ENCODE data around the gene STXBP6.
"Not testable (repeated sequence)": the region's sequence is repeated elsewhere in the genome, so short reads cannot be mapped to it uniquely, and the experiment has no call there.

STXBP6 gene

DNA sequence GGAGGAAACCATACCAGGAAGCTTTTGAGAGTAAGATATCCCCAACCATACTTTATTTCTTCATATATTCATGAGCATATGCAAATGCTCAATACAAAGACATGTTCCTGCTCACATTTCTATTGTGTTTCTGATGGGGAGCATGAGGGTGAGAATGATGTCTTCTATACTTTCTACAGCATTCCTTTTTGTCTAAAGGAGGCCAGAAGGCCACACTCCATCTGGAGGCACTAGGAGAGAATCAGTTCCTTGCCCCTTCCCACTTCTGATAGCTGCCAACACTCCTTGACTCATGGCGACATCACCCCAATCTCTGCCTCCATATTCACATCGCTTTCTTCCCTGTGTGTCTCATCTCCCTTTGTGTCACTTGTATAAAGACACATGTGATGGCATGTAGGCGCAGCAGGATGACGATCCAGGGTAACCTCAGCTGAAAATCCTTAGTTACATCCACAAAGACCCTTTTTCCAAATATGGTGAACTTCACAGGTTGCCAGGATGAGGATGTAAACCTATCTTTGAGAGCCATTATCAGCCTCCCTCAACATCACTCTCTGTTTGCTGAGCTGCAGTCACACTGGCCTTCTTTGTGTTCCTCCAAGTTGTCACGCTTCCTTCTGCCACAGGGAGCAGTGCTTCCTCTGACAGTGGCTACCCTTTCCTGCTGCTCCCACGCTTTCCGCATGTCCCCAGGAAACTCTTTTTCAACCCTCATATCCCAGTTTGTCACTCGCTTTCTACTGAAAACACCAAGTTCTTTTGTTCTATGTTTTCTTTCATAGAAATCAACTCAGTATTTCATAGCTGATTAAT, 96.9 kb downstream of the STXBP6 start:
- DNase-seq, result no peak

DNA sequence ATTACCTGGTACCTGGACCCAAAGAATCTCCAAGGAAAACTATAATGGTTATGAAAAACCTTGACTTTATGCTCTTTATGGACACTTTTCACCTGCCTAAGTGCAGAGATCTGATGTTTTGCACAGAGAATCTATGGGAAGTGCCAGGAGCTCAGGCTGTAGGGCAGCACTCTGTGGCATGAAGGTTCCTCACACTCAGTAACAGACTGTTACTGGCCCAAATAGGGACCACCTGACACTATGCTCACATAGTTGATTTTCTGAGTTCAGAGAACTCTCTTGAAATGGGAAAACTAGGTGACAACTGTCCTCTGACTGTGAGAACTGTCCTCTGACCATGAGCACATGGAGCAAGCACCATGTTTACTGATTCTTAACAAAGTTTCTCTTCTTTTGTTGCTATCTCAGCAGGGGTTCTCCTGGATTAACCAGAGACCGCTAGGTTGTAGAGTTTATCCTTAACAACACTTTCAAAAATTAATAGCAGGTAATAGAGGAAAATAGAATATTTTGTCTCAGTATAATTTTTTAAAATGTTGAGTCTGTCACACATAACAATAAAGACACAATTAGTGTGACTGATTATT, 101.6 kb downstream of the STXBP6 start:
- DNase-seq, result no peak

- DNase-seq, result no peak
Observed at GRCh38 chr14:24947131-24947530, 102.8 kb downstream of the STXBP6 start.

DNA sequence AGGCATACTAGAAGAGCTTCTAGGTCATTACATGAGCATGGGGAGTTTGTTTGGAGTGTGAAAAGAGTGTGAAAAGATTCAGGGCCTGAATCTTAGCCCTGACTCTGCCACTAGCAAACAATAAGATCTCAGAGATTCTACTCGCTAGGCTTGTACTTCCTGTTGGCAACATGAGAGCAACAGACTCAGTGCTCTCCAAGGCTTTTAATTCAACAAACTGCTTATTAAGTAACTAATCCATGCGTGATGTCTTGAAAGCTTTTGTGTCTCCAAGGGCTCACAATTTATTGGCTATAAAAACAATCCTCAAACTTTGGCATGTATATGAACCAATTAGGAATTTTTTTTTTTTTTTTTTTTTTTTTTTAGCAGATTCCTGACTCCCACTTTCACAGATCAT, 105.1 kb downstream of the STXBP6 start:
- no peak for DNase-seq

DNA sequence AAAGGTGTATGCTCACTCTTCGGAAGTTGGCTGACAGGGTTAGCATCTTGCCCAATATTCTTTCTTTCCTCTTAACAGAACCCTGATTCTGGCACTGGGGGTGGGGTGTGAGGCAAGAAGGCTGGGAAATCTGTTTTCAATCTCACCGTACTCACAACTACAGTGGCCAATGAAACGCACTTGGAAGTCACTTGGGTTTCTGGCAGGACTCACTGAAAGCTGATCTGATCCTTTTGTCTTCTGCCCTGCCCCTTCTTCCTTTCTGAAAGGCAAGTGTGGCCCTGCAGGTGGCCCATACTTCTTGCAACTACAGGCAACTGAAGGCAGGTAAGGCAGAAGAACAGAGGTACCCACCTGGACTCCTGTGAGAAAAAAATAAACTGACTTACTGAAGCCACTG, 106.9 kb downstream of the STXBP6 start:
- no peak for DNase-seq

DNA sequence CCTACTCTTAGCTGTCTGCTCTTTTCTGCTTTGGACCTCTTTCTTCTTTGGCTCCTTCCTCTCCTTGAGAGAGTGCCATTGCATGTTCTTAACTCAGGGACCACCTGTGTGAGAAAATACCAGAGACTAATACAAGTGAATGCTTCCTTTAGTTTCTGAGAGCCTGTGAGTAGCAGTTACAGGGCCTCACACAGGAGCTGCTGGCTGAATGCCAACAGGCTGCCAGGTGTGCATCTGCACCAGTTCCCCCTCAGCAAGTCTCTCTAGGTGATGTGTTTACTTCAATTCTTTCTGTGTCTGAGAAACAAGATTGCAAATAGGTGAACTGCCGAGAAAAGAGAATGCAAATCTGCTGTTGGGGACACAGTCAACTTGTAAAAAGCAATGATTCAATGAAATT, 108.2 kb downstream of the STXBP6 start:
- DNase-seq, result no peak

GRCh38 chr14:24940213-24940783, 109.6 kb downstream of the STXBP6 start:
- no peak for DNase-seq

DNA sequence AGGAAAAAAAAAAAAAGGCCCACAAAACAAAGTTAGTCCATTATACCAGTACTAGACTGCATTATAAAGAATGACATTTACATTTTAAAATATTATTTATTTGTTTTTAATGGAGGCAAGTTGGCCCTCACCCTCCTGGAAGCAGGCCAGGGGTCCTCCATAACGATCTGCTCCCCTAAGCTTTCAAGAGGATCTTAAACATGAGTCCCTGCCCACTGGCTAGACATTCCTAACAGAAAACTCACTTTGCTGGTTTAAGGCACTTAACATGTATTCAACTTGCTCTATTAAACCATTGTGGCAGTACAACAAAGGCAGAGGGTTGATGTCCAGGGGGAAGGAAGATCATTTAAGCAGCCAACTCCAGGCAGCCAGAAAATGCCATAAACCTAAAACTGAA, 111.4 kb downstream of the STXBP6 start:
- DNase-seq, result no peak

DNA sequence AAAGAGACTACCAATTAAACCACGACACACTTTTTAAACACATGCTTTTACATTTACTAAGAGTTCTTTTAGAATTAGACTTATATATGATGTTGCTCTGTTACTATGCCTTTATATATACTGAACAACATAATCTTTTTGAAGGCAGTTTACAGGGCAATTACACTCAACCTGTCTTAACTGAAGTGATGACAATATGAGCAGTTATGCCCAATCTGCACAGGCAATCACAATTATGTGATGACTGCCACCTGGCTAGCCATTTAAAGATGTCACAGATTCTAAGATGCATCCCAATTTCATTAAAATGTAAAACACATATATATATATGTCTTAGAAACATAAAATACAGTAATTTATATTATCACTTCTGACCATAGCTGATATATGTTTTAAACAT, 112.6 kb downstream of the STXBP6 start:
- no peak for DNase-seq

DNA sequence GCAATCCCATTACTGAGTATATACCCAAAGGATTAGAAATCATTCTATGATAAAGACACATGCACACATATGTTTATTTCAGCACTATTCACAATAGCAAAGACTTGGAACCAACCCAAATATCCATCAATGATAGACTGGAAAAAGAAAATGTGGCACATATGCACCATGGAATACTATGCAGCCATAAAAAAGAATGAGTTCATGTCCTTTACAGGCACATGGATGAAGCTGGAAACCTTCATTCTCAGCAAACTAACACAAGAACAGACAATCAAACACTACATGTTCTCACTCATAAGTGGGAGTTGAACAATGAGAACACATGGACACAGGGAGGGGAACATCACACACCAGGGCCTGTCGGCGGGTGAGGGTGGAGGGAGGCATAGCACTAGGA, 113.2 kb downstream of the STXBP6 start:
- not testable (repeated sequence) for DNase-seq

DNA sequence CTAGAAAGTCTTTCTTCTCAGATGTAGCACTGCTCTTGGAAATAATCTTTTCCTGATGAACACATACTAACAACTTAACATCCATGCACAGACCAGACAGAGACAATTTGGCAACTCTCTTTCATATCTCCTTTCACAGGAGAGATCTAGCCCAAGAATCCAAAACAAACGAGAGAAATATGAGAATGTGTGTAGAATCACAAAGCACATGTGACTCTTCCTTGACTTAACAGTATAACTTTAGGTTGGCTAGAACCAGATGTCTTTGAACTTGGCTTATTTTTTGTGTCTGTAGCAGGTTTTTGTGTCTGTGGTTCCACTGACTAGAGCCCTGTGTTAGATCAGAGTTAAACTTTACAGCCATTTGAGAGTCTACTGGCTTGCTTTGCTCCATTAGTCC, 114.2 kb downstream of the STXBP6 start:
- DNase-seq, result no peak

- no peak for DNase-seq
Observed at GRCh38 chr14:24928386-24928900, 121.5 kb downstream of the STXBP6 start.

GRCh38 chr14:24927809-24928208, 122.1 kb downstream of the STXBP6 start:
- DNase-seq, result no peak

DNA sequence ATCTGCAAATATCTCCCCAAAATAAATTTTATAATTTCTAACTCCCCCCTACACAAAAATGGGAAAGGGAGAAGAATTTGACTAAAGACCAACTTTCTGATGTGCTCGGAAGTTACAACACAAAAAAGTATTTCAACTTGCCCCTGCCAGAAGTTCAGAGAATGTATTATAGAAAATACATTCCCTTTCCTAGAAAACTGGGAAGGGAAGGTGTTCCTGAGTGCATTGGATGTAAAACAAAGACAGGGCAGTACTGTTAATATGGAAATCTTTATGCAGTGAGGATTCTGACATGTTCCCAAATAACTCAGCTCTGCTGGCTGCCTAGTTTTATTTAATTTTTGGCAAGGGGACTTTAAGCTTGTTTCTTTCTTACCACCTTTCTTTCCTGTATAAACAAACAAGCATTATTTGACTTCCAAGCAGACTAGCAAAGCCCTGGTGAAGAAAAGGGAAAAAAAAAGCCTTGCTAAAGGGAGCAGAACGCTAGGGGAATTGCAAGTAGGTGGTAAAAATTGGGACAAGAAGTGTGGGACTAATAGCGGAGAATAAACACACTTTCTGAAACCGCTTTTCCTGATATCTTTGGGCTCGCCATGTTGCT, 124.1 kb downstream of the STXBP6 start:
- no peak for DNase-seq

- DNase-seq, result no peak
Observed at GRCh38 chr14:24924544-24924943, 125.4 kb downstream of the STXBP6 start.

GRCh38 chr14:24921903-24922302, 128.0 kb downstream of the STXBP6 start:
- DNase-seq, result no peak

DNA sequence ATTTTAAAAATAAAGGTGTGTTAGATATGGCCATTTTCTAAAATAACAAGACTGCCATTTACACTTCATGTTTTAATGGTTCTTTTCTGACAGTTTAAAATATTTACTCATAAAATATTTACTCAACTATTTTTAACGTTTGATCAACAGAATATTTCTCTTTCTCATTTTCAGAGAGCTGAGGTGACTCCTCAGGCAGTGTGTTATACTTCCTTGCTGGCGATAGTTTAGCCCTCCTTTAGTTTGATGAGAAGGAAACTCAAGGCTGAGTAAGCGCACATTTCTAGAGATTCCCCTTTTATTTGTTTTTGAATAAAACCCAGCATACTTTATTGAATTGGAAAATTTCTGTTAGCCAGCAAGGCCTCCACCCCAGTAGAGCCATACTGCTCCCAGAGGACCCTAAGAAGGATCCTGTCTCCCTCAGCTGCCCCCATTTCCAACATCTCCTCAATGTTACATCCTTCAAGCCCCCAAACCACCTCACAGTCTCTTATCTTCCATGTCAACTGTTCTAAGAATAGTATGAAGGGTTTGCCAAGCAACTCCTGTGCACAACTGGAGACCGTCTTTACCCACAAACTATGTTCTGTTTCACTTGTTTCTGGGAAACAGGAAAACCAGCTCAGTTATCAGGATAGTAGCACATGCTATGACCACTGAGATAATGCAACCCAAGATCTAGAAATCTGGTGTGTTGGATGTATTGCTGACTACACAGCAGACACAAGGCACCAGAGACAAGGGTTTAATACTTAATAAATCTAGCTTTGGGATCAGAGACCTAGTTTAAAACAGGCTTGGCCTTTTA, 129.5 kb downstream of the STXBP6 start:
- DNase-seq, result no peak

- DNase-seq, result no peak
Observed at GRCh38 chr14:24918822-24919221, 131.1 kb downstream of the STXBP6 start.

GRCh38 chr14:24915958-24916595, 133.9 kb downstream of the STXBP6 start:
- DNase-seq, result no peak

DNA sequence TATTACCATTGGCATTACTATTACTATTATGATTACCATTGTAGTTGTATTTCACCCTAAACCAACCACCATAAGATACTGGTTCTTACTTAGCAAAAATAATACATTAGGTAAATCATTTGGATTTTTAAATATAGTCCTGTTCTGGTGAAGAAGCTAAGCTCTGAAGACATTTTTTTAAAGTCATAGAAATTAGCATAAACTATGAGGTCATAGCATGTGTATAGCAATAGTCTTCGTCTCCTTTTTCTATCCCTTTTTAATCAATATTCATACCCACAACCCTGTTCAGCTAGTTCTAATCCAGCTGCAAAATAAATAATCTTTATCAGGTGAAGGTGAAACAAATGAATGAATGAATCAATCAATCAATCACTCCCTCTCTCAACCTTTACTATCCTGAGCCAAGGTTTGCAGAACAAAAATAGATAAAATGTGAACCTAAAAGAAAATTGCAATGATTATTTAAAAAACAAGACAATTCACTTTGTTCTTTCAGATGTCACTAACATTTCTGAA, 134.5 kb downstream of the STXBP6 start:
- no peak for DNase-seq

DNA sequence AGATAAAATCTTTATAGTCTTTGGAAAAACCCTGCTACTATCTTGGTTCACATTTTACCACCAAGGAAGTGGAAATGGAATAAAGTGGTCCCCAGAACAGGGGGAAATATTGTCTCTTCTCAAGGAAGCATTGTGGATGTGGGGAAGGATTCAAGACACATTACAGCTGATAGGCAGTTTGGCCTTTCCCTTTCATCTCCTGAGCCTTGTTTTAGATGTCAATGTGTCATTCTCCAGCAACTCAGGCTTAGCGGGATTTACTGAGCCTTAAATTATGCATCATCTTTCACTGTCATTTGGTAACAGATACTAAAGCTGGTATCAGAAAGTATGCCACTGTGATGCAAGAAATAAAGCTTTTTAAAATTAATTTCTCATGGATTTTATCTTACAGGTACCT, 136.2 kb downstream of the STXBP6 start:
- DNase-seq, result no peak

- no peak for DNase-seq
Observed at GRCh38 chr14:24913021-24913420, 136.9 kb downstream of the STXBP6 start.
